GM19035 (cell line): ENCODE data around the gene KIAA0930.
"Not testable (repeated sequence)": the region's sequence is repeated elsewhere in the genome, so short reads cannot be mapped to it uniquely, and the experiment has no call there.

Source experiments
- ATAC-seq: cut with Tn5 transposase; IDR thresholded peaks from one replicate; pipeline ENCODE4 v1.9.1; 2021; ENCODE audit not compliant: unreplicated experiment

The KIAA0930 gene

GRCh38 chr22:45202333-45203149, 38.2 kb downstream of the KIAA0930 start:
- no peak for ATAC-seq

- no peak for ATAC-seq
These were observed 38.9 kb downstream of the KIAA0930 start for GRCh38 chr22:45201678-45202332.

GRCh38 chr22:45200860-45201511, 39.7 kb downstream of the KIAA0930 start:
- no peak for ATAC-seq

GRCh38 chr22:45200230-45200629, 40.5 kb downstream of the KIAA0930 start:
- no peak for ATAC-seq

DNA sequence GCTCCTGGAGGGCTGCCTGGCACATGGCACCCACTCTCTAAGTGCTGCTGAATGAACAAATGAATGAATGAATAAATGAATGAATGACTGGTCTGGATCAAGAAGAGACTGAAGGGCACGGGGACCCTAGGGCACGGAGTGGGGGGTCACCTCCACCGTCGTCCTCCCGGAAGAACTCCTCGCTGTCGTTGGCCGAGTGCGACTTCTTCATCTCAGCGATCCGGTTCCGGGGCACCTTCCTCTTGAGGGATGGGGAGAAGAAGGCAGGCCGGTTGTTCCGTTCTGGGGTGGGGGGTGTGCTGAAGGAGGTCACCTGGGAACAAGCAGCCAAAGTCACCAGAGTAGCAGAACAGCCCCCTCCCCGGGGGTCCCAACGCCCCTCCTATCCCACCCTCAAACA, 41.0 kb downstream of the KIAA0930 start:
- no peak for ATAC-seq

- no peak for ATAC-seq
These were observed 42.3 kb downstream of the KIAA0930 start for GRCh38 chr22:45198463-45198795.

- ATAC-seq = no peak
These were observed 42.9 kb downstream of the KIAA0930 start for GRCh38 chr22:45197606-45198462.

- ATAC-seq = no peak
These were observed 43.6 kb downstream of the KIAA0930 start for GRCh38 chr22:45196926-45197605.

GRCh38 chr22:45196308-45196707, 44.4 kb downstream of the KIAA0930 start:
- no peak for ATAC-seq

DNA sequence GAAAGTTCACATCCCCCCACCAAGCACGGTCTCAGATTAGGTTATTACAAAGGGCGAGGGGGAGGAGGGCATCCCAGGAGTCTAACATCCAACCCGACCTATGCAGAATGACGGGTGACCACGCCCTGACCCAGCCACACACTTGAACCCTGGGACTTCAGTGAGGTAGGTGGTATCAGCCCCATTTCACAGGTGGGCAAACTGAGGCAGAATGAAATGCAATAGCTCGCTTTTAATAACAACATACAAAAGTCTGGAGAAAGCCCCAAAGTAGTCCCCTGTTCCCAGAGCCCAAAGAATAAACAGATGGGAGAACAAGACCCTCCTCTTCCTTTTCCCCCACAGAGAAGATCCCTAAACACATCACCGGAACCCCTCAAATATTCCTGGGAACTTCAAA, 45.1 kb downstream of the KIAA0930 start:
- no peak for ATAC-seq

- no peak for ATAC-seq
These were observed 46.0 kb downstream of the KIAA0930 start for GRCh38 chr22:45194686-45195085.

- ATAC-seq = no peak
These were observed 48.0 kb downstream of the KIAA0930 start for GRCh38 chr22:45192701-45193187.

GRCh38 chr22:45191746-45192145, 48.9 kb downstream of the KIAA0930 start:
- ATAC-seq = not testable (repeated sequence)

DNA sequence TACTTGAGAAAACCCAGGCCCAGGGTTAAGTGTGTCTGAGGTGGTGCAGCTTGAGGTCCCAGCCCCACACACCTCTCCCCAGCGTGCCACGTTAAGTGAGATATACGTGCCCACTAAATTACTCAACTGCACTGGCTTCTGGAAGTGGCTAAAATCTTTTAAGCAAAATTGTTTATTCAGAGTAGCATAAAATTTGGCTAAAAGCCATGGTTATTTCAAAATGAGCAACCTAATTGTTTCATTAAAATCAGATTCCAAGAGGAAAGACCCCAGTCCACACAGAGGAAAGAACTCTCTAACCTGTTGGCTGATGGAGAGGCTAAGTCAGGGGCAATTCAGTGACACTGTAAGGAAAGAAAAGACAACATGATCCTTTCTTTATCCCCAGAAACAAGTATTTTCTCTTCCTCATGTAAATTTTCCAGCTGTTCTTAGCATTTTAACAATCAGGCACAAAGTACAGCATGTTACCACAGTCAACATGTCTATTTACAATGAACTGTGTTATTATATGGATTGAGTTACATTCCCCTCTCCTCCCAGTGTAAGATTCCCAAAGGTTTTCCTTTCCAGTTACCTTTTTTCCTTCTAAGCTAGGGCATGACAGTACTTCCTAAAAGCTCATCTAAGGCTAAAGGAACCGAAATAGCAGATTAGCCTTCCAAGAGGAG, 50.4 kb downstream of the KIAA0930 start:
- no peak for ATAC-seq

GRCh38 chr22:45188779-45189178, 51.9 kb downstream of the KIAA0930 start:
- no peak for ATAC-seq

DNA sequence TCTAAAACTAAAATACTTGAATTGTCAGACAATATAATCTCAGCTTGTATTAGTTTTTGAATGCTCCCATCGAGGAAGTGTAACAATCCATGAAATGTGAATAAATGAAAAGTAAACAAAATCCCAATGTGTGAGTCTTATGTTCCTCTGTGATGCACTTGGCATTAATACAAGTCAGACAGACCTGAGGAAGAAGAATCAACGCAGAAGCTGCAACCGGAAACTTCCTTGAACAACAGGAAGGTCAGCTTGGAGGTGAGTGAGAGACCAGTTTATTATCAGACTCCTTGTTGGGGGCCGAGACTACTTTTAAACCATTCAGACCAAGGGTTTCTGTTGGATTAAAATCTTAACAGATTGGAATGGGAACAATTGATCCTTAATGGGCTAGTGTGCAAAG, 52.8 kb downstream of the KIAA0930 start:
- no peak for ATAC-seq

GRCh38 chr22:45185718-45186514, 54.8 kb downstream of the KIAA0930 start:
- no peak for ATAC-seq

- ATAC-seq = no peak
These were observed 56.7 kb downstream of the KIAA0930 start for GRCh38 chr22:45183974-45184373.

GRCh38 chr22:45181766-45182165, 58.9 kb downstream of the KIAA0930 start:
- no peak for ATAC-seq
